Measurements from ENCODE around the gene C2orf80.

The C2orf80 gene

GRCh38 chr2:208148803-208149202 is 41.0 kb downstream of the C2orf80 start:
- in situ Hi-C loops (cut with MboI; ENCODE audit: low sequenced_read_pairs, unreplicated experiment) = no loop called here
- no peak for DNase-seq (ENCODE audit: low spot score)

DNA sequence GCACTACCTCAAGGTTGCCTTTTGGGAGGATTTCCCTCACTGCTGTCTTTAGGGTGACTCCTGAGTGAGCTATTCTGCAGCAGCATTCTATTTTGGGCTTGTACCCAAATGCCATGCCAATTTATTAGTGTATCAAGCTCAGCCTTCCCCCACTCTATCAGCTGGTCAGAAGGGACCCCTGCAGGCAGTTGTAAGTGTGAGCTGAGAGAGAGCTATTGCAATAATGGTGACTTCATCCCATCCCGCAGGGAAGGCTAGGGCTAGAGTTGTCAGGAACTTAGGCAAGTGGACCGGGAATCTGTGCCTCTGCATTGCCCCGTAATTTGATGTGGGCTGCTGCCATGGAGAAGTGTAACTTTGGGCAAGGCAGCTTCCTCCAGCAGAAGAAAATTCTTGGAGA is 42.1 kb downstream of the C2orf80 start:
- DNase-seq (ENCODE audit: low spot score) = no peak
- TF ChIP-seq, protein P1, sequence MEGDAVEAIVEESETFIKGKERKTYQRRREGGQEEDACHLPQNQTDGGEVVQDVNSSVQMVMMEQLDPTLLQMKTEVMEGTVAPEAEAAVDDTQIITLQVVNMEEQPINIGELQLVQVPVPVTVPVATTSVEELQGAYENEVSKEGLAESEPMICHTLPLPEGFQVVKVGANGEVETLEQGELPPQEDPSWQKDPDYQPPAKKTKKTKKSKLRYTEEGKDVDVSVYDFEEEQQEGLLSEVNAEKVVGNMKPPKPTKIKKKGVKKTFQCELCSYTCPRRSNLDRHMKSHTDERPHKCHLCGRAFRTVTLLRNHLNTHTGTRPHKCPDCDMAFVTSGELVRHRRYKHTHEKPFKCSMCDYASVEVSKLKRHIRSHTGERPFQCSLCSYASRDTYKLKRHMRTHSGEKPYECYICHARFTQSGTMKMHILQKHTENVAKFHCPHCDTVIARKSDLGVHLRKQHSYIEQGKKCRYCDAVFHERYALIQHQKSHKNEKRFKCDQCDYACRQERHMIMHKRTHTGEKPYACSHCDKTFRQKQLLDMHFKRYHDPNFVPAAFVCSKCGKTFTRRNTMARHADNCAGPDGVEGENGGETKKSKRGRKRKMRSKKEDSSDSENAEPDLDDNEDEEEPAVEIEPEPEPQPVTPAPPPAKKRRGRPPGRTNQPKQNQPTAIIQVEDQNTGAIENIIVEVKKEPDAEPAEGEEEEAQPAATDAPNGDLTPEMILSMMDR (IDR thresholded peaks at IDR 0.05; ENCODE audit: borderline replicate concordance, control extremely low read depth, extremely low read depth, insufficient read depth, missing control alignments) = no peak
- in situ Hi-C loops (cut with MboI; ENCODE audit: low sequenced_read_pairs, unreplicated experiment) = no loop called here

More at GRCh38 chr2:208148803-208149202, 41.0 kb downstream of the C2orf80 start:
- TF ChIP-seq, protein P1 (IDR thresholded peaks at IDR 0.05; ENCODE audit: borderline replicate concordance, control extremely low read depth, extremely low read depth, insufficient read depth, missing control alignments) = no peak

DNA sequence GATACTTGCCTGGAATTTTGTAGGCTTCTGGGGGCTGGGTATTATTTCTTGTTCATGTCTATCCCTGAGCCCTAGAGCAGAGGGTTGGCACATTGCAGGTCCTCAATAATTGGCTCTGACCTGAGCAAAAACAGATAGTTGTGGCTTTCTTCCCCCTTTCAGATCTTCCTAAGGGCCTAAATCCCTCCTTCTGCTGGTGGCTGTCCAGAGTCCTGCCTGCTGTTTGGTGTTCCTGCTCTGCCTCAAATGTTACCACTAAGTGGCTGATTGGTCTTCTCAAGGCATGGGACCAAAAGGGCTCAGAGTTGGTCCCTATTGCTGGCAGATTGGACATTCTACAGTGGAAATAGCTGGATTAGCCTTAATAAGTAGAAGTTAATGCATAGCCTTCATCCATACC is 42.8 kb downstream of the C2orf80 start:
- in situ Hi-C loops (cut with MboI; ENCODE audit: low sequenced_read_pairs, unreplicated experiment) = no loop called here
- DNase-seq (ENCODE audit: low spot score) = no peak
- TF ChIP-seq, protein P1 (IDR thresholded peaks at IDR 0.05; ENCODE audit: borderline replicate concordance, control extremely low read depth, extremely low read depth, insufficient read depth, missing control alignments) = no peak

GRCh38 chr2:208146006-208146405 is 43.8 kb downstream of the C2orf80 start, which contains the start of gene CRYGB:
Gene CRYGB (minus strand): TSS chr2:208146158. CDS start chr2:208146120, 38 bp downstream.
- in situ Hi-C loops (cut with MboI; ENCODE audit: low sequenced_read_pairs, unreplicated experiment) = no loop called here
- DNase-seq (ENCODE audit: low spot score) = no peak
- TF ChIP-seq, protein P1 (IDR thresholded peaks at IDR 0.05; ENCODE audit: borderline replicate concordance, control extremely low read depth, extremely low read depth, insufficient read depth, missing control alignments) = no peak

DNA sequence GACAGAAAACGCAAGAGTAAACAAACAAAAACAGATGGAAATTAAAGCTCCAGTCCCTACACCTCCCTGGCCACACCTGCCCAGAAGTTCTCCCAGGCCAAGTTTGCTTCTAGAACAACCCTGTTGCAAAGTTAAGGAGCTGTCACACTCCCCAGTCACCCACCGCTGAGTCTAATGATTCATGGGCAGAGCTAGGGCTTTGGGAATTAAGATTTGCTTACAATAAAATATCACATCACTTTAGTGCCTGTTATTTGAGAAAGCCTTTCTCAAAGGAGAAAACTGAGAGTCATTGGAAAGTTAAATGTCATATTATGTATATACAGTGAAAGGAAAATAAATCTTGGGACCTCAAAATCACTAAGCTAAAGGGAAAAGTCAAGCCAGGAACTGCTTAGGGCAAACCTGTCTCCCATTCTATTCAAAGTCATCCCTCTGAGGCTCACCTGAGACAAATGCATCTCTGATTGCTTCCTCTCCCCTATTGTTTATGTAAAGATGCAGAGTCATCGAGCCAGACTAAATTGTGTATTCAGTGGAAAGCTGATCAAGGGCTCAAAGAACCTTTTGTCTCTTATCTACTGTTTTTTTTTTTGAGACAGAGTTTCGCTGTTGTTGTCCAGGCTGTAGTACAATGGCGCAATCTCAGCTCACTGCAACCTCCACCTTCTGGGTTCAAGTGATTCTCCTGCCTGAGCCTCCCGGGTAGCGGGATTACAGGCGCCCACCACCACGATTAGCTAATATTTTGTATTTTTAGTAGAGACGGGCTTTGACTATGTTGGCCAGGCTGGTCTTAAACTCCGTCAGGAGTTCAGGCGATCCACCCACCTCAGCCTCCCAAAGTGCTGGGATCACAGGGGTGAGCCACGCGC is 46.7 kb downstream of the C2orf80 start:
- DNase-seq (ENCODE audit: low spot score) = no peak
- in situ Hi-C loops (cut with MboI; ENCODE audit: low sequenced_read_pairs, unreplicated experiment) = no loop called here

DNA sequence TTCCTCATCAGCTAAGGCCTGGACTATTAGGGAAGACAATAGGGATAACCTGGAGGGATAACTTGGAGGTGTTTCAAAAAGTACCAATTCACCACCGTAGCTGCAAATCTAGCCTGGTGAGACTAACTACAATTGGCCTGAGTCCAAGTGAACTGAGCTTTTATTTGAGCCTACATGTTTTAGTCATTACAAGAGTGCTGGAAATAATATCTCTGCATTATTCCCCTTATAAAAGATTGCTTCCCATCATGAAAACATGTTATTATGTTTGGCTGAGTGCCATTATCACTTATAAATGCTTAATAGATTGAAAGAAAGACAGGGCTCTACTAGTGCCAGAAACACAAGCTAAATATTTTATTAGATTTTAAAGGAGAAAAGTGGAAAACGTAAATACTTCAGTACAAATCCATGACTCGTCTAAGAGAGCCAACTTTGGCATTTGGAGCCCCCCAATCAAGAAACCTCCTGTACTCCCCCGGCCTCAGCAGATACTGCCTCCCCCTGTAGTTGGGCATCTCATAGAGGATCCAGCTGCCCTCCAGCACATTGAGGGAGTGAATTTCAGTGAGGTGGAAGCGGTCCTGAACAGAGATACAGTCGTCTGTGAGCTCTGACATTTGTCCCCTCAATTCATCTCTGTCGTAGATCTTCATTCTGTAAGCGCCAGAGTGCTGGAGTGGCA is 47.4 kb downstream of the C2orf80 start:
- TF ChIP-seq, protein P1 (IDR thresholded peaks at IDR 0.05; ENCODE audit: borderline replicate concordance, control extremely low read depth, extremely low read depth, insufficient read depth, missing control alignments) = no peak
- in situ Hi-C loops (cut with MboI; ENCODE audit: low sequenced_read_pairs, unreplicated experiment) = no loop called here
- no peak for DNase-seq (ENCODE audit: low spot score)

More for the DNA sequence above, 46.7 kb downstream of the C2orf80 start:
- TF ChIP-seq, protein P1 (IDR thresholded peaks at IDR 0.05; ENCODE audit: borderline replicate concordance, control extremely low read depth, extremely low read depth, insufficient read depth, missing control alignments) = no peak
